GM12891 (cell line): Measurements from ENCODE around the gene RHBDD2. TPM values are rescaled to one million over a fixed set of nuclear protein-coding genes. Genes with fewer than 3 reads are reported as not detected.
A peak's percentile ranks its signal among the peaks of the same experiment; 100 is the strongest.
"Not testable (repeated sequence)": the region's sequence is repeated elsewhere in the genome, so short reads cannot be mapped to it uniquely, and the experiment has no call there.

Experiments used
- DNase-seq: peaks from one replicate; pipeline ENCODE4 v3.0.0; 2011; ENCODE audit warnings: low spot score; ENCODE audit not compliant: insufficient read length
- FAIRE-seq: peaks from 2 replicates; lab custom pipeline; 2011; peaks lifted over from hg19 to GRCh38; lab: Jason Lieb, UNC
- PAX5 ChIP-seq: IDR thresholded peaks from 2 replicates; pipeline ENCODE4 v1.6.1; 2011; ENCODE audit warnings: low read length, moderate library complexity, mild to moderate bottlenecking; ENCODE audit not compliant: insufficient read depth, severe bottlenecking
- POLR2A ChIP-seq: IDR thresholded peaks from 2 replicates; pipeline ENCODE4 v1.6.1; 2011; ENCODE audit warnings: low read depth, low read length, control low read depth
- POLR2AphosphoS5 ChIP-seq: IDR thresholded peaks from 2 replicates; pipeline ENCODE4 v1.6.1; 2011; ENCODE audit warnings: low read depth, low read length, control low read depth
- POU2F2 ChIP-seq: IDR thresholded peaks from 2 replicates; pipeline ENCODE4 v1.6.1; 2011; ENCODE audit warnings: low read depth, mild to moderate bottlenecking, control low read depth, low read length, moderate library complexity
- SPI1 ChIP-seq: IDR thresholded peaks from 2 replicates; pipeline ENCODE4 v1.6.1; 2011; ENCODE audit warnings: low read depth, low read length, control low read depth
- TAF1 ChIP-seq: IDR thresholded peaks from 2 replicates; pipeline ENCODE4 v1.6.1; 2011; ENCODE audit warnings: low read depth, low read length, control low read depth
- polyA plus RNA-seq: library from polyadenylated mRNA; unstranded; fragments of >200 nt; gene quantifications from one replicate; pipeline ENCODE4 v1.2.1, GENCODE V29; 2012; ENCODE audit warnings: low read depth, missing spikeins, inconsistent platforms; ENCODE audit not compliant: missing spikeins

RHBDD2 gene
- polyA plus RNA-seq: 26.0 TPM

DNA sequence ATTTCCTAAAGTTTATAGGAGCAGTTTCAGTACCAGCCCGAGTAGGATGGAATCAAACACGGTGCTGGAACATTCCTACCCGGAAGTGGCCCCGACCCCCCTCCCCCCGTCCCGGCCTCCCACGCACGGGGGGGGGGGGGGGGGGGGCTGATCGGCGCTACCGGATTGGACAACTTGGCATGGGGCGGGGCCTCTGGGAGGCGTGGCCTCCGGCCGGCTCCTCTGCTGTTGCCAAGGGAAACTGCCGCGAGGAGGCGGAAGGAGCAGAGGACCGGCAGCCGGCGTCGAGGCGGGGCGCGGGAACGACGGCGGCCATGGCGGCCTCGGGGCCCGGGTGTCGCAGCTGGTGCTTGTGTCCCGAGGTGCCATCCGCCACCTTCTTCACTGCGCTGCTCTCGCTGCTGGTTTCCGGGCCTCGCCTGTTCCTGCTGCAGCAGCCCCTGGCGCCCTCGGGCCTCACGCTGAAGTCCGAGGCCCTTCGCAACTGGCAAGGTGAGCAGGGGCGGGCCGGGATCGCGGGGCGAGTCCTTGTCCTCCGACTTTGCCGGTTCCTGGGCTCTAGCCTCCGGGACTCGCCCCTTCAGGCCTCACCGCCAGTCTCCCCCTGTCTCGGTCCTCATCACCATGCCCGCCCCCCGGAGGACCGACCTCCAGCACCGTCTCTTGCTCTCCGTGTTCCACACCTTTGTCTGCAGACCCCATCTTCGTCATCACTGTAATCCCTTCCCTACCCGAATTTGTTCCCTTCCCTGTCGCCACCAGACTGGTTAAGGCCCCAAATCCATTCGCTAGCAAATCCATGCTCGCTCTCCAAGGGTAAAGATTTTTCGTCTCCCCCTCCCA is at the start of gene RHBDD2:
Gene RHBDD2, plus strand, starts transcription at position 266 of the 843 bp plus-strand sequence. Its CDS starts 49 bp downstream, at position 315.
- peak; percentile 100 for DNase-seq
- peak; percentile 85 for FAIRE-seq
- TF ChIP-seq SPI1 (0 out of 2 replicates have a peak, but pooled peaks have one; percentile 7), TAF1 (no peak; the same call in 1 of the 2 replicates), PAX5 (no peak), POU2F2 (peak; percentile 61; the same call in 1 of the 2 replicates), POLR2AphosphoS5 (peak; percentile 88), POLR2A (peak; percentile 90)

DNA sequence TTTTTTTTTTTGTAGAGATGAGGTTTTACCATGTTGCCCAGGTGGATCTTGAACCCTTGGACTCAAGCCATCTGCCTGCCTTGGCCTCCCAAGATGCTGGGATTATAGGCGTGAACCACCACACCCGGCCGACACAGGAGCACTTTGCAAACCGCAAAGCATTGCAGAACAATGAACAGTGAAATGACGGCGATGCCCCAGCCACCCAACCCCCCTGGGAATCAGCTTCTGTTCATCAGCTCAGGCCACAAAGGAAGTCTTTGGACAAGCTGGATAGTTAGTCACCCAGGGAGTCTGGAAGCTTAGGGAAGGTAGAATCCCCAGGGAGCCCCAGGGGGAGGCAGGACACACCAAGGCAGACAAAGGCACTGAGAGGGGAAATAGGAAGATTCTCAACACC is 49.2 kb upstream of the RHBDD2 start:
- not testable (repeated sequence) for FAIRE-seq, DNase-seq

DNA sequence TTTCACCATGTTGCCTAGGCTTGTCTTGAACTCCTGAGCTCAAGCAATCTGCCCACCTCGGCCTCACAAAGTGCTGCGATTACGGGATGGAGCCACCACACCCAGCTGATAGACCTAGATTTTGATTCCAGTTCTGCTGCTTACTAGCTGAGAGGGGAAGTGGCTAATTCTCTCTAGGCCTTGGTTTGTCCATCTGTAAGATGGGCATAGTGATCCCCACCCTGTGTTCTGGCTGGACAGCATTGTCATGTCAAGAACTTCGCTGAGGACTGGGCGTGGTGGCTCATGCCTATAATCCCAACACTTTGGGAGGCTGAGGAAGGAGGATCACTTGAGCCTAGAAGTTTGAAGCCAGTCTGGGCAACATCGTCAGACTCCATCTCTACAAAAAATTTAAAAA is 47.9 kb upstream of the RHBDD2 start:
- TF ChIP-seq TAF1: no peak
- TF ChIP-seq POLR2AphosphoS5: no peak
- no peak for TF ChIP-seq POLR2A
- no peak for TF ChIP-seq PAX5
- no peak for TF ChIP-seq POU2F2
- no peak for TF ChIP-seq SPI1
- no peak for DNase-seq
- no peak for FAIRE-seq

DNA sequence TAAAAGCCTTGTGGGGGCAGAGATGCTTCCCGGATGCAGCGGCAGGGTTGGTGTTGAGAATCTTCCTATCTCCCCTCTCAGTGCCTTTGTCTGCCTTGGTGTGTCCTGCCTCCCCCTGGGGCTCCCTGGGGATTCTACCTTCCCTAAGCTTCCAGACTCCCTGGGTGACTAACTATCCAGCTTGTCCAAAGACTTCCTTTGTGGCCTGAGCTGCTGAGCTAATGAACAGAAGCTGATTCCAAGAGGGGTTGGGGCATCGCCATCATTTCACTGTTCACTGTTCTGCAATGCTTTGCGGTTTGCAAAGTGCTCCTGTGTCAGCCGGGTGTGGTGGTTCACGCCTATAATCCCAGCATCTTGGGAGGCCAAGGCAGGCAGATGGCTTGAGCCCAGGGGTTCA is 45.2 kb upstream of the RHBDD2 start:
- DNase-seq, FAIRE-seq: not testable (repeated sequence)

DNA sequence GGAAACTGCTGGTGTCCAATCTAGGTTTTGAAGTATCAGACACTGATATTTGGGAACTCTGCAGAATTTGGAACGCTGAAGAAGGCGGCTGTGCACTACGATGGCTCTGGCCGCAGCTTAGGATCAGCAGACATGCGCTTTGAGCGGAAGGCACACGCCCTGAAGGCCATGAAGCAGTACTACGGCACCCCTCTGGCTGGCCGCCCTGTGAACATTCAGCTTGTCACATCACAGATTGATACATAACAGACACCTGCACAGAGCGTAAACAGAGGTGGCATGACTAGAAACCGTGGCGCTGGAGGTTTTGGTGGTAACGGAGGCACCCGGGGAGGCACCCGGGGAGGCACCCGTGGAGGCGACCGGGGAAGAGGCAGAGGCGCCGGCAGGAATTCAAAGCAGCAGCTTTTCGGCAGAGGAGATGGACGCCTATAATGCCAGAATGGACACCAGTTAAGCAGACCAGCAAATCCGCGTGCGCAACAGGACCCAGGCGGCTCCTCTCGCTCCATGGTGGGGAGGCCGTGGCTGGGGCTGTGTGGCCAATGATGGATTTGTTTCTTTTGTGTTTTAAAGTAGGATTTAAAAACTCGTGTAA is 43.0 kb upstream of the RHBDD2 start:
- no peak for DNase-seq
- TF ChIP-seq POU2F2 (no peak), POLR2AphosphoS5 (no peak), SPI1 (no peak), PAX5 (no peak), TAF1 (no peak), POLR2A (no peak)
- FAIRE-seq: no peak

DNA sequence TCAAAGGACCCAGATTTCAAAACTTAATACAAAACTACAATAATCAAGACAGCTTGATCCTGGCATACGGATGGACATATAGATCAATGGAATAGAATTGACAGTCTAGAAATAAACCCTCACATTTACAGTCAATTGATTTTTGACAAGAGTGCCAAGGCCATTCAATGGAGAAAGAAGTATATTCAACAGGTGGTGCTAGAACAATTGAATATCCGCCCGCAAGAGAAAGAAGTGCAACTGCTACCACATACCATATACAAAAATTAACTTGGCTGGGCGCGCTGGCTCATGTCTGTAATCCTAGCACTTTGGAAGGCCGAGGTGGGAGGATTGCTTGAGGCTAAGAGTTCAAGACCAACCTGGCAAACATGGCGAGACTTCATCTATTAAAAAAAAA is 42.0 kb upstream of the RHBDD2 start:
- DNase-seq: no peak

DNA sequence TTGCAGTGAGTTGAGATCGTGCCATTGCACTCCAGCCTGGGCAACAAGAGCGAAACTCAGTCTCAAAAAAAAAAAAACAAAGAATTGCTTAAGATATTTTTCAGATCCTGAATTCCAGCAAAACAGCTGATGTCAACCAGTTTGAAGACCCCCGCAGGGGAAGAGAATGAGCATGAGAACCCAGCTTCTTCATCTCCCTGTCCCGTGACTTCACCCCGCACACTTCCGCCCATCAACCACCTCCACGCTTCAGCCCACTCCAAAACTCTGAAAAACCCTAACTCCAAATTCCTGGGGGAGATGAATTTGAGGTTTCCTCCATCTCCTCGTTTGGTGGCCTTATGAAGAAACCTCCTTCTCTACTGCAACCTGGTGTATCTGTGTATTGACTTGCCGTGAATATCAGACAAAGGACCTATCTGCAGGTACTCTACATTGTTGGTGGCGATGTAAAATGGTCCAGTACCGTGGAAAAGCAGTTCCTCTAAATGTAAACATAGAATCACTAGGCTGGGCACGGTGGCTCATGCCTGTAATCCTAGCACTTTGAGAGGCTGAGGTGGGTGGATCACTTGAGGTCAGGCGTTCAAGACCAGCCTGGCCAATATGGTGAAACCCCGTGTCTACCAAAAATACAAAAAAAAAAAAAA is 40.4 kb upstream of the RHBDD2 start:
- DNase-seq, FAIRE-seq: not testable (repeated sequence)

More for the DNA sequence above, 42.0 kb upstream of the RHBDD2 start:
- FAIRE-seq: no peak
- TF ChIP-seq PAX5 (no peak), POU2F2 (no peak), TAF1 (no peak), POLR2AphosphoS5 (no peak), SPI1 (no peak), POLR2A (no peak)

DNA sequence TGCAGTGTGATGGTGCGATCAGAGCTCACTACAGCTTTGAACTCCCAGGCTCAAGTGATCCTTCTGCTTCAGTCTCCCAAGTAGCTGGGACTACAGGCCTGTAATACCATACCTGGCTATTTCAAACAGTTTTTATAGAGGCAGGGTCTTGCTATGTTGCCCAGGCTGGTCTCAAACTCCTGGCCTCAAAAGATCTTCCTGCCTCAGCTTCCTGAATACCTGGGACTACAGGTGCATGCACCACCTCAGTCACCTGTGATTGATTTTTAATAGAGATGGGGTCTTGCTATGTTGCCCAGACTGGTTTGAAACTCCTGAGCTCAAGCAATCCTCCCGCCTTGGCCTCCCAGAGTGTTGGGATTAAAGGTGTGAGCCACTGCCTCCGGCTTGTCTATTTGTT is 38.8 kb upstream of the RHBDD2 start:
- DNase-seq (no peak), FAIRE-seq (no peak)
- TF ChIP-seq PAX5: no peak
- no peak for TF ChIP-seq POU2F2
- TF ChIP-seq SPI1: no peak
- TF ChIP-seq POLR2A: no peak
- TF ChIP-seq POLR2AphosphoS5: no peak
- TF ChIP-seq TAF1: no peak

DNA sequence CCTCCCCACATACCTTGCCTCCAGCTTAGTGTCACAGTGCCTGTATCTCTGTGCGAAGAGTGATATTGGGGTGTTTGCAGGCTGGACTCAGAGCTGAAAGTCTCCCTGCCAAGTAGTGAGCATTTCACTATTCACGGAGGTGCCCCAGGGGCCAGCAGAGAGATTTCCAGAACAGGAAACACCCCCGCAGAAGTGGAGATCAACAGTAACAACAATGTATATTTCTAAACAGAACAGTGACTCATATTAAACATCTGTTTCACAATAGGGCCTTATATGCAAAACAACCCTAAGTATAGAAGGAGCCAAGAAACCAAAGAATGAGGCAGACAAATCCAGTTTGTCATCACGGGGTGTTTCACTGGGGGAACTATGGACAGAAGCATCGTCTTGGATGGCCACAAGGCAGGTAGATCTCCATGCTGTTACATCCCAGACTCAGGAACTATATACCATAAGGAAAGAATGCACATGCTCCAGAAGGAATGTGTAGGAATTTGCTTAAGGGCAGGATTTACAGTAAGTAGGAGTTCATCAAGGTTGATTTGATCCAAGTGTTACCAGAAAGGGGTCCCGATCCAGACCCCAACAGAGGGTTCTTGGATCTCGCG is 35.9 kb upstream of the RHBDD2 start:
- TF ChIP-seq POLR2A (peak; percentile 89), POU2F2 (peak; percentile 77), TAF1 (no peak), SPI1 (no peak), POLR2AphosphoS5 (peak; percentile 83), PAX5 (no peak)
- FAIRE-seq: peak; percentile 74

DNA sequence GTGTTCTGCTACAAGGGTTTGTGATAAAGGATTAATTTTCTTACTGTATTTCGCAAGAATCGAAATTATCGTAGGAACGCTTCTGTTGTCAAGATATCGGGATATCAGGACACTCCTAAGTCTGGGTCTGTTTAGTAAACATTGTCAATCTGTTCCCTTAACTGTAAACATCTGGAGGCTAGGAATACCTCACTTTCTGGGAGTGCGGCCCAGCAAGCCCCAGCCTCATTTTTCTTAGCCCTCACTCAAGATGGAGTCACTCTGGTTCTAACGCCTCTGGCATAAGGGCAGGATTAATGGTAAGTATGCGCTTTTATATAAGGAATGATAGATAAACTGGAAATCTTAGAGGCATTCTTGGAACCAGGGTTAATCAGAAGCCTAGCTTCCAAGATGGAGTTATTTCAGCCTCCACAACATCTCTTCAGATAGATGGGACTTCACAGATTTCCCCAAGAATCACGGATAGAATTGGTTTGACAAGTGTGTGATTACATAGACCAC is 35.2 kb upstream of the RHBDD2 start:
- no peak for TF ChIP-seq POLR2AphosphoS5
- DNase-seq (no peak), FAIRE-seq (no peak)

More for the DNA sequence above, 35.9 kb upstream of the RHBDD2 start:
- DNase-seq: peak; percentile 32
